Heart left ventricle (tissue), 13 donors: ENCODE results near the gene FOLR3.

ENCODE experiments used
- POLR2A ChIP-seq, 2 donors: fragments of 450-650 bp; IDR thresholded peaks; one replicate each; pipeline ENCODE4 v1.6.1; 2017; ENCODE audit warnings: antibody characterized with exemption in 2 of 2, mild to moderate bottlenecking in 2 of 2, moderate library complexity in 2 of 2
- TF ChIP-seq, protein P1 (sequence below), 12 donors: fragments of 200-600 bp; sonication (generic) in 4 of 12; IDR thresholded peaks; one replicate each; pipeline versions ENCODE4 v1.5.0 to v1.8.0; 2018 to 2022; ENCODE audit warnings: antibody characterized with exemption in 12 of 12, mild to moderate bottlenecking in 5 of 12
- donor health status: ischemic (EF 13 %, LVEDD 7.1; RV severe dilation, severe dysfunction).
- donor health status: DM: no; HTN: yes; CAD: no.
- donor health status: DM: no; HTN: no; CAD: no.
- donor health status: ischemic (EF 25% LVEDD 6.9; RV normal size, moderate dysfunction).
- donor health status: ischemic (EF 25% LVEDD 5.7; RV mildly dilated, moderate dysfunction).
- donor health status: ischemic (EF 35%, LVEDD 5.7; RV mildly dilated, moderate dysfunction).
- donor health status: nonischemic (EF 11% LVEDD 7.7; RV severe dilation, severe dysfunction).
- donor health status: DM: yes; HTN: yes; CAD: no.
- donor health status: PGD.
- donor health status: ischemic (EF 29% LVEDD 5.4; RV normal size, mild dysfunction).
- donor health status: nonischemic (EF 23%, LVEDD 6.1; RV moderate dilation, normal function).

DNA sequence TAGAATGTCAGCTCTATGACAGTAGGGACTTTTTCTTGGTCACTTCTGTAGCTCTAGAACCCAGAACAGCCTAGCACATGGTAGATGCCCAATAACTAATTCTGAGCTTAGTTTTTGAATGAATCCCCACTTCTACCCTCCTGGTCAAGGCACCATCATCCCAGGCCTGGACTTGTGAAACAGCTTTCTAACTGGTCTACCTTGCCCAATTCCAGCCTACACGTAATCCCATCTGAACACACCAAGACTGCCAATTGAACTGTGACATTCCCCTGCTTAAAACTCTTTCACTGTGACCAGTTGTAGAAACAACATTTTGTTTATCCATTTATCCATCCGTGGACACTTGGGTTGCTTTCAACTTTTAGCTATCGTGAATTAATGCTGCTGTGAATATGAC, 6.1 kb upstream of the FOLR3 start:
- TF ChIP-seq, protein P1, sequence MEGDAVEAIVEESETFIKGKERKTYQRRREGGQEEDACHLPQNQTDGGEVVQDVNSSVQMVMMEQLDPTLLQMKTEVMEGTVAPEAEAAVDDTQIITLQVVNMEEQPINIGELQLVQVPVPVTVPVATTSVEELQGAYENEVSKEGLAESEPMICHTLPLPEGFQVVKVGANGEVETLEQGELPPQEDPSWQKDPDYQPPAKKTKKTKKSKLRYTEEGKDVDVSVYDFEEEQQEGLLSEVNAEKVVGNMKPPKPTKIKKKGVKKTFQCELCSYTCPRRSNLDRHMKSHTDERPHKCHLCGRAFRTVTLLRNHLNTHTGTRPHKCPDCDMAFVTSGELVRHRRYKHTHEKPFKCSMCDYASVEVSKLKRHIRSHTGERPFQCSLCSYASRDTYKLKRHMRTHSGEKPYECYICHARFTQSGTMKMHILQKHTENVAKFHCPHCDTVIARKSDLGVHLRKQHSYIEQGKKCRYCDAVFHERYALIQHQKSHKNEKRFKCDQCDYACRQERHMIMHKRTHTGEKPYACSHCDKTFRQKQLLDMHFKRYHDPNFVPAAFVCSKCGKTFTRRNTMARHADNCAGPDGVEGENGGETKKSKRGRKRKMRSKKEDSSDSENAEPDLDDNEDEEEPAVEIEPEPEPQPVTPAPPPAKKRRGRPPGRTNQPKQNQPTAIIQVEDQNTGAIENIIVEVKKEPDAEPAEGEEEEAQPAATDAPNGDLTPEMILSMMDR (IDR thresholded peaks at IDR 0.05), result no peak
- TF ChIP-seq POLR2A (IDR thresholded peaks at IDR 0.05), result no peak
